HCT116 (cell line): ENCODE data around the gene SLC4A11. TPM values are rescaled to one million over a fixed set of nuclear protein-coding genes. Genes with fewer than 3 reads are reported as not detected.

Experiments used
- ATAC-seq: fragments of 200-7000 bp; cut with Tn5 transposase; 2 replicates; pipeline ENCODE4 v1.9.1; 2020; ENCODE audit warnings: mild to moderate bottlenecking, moderate library complexity
- BruUV-seq: library from RNA; stranded (reverse); fragments of 400-500 nt; replicated peaks from 2 replicates; lab custom pipeline; 2021; lab: Mats Ljungman, UMichigan
- CTCF ChIA-PET: fragments of 300-600 bp; sonication (Branson Sonifier 250); formaldehyde crosslinking; loops from one replicate; lab custom pipeline; 2021; ENCODE audit warnings: antibody characterized with exemption; lab: Charles Lee
- POLR2A ChIA-PET: fragments of 300-600, 350-600 bp; sonication (Branson Sonifier 250); formaldehyde crosslinking; loops from one replicate; lab custom pipeline; 2021; ENCODE audit warnings: antibody characterized with exemption; lab: Charles Lee
- RAD21 ChIA-PET, 2 experiments: fragments of 300-600 bp; sonication (Branson Sonifier 250); formaldehyde crosslinking; loops; one replicate each; lab custom pipeline; 2023; ENCODE audit warnings: low total read pairs in 2 of 2; ENCODE audit not compliant: uncharacterized antibody in 2 of 2, unreplicated experiment in 2 of 2, low non-redundant PET in 1 of 2; lab: Charles Lee
- DNase-seq: peaks from one replicate; pipeline ENCODE4 v3.0.0-alpha.2; 2010; ENCODE audit warnings: low read depth, low spot score
- H2AFZ ChIP-seq: fragments of 200-600 bp; shearing (Covaris generic), sonication (generic); 2 replicates; pipeline ENCODE4 v1.6.1; 2017; ENCODE audit warnings: low read depth, mixed run types, mixed read lengths, antibody characterized with exemption, low read length; ENCODE audit not compliant: poor library complexity, severe bottlenecking
- H3K27ac ChIP-seq: 2 replicates; pipeline ENCODE4 v1.5.1; 2012; ENCODE audit warnings: low read depth, low read length
- H3K27me3 ChIP-seq: fragments of 200-600 bp; sonication (generic); 2 replicates; pipeline ENCODE4 v1.6.1; 2016; ENCODE audit warnings: mixed run types, low read length, mixed read lengths; ENCODE audit not compliant: insufficient read depth
- H3K36me3 ChIP-seq, 2 experiments: fragments of 200-500 bp in 1 of 2; fragments of 200-600 bp in 1 of 2; sonication (Bioruptor generic) in 1 of 2; sonication (generic) in 1 of 2; 2 replicates each; pipeline versions ENCODE4 v1.5.1 to v1.6.1; 2014 to 2016; ENCODE audit warnings: low read length in 2 of 2, inconsistent platforms in 1 of 2, mixed read lengths in 1 of 2, mixed run types in 1 of 2; ENCODE audit not compliant: insufficient read depth in 2 of 2, control insufficient read depth in 1 of 2
- H3K4me1 ChIP-seq, 2 experiments: fragments of 200-600 bp in 1 of 2; sonication (generic) in 1 of 2; 2 replicates each; pipeline versions ENCODE4 v1.5.1 to v1.6.1; 2012 to 2017; ENCODE audit warnings: low read length in 2 of 2, inconsistent platforms in 1 of 2, mild to moderate bottlenecking in 1 of 2, mixed read lengths in 1 of 2, mixed run types in 1 of 2, moderate library complexity in 1 of 2; ENCODE audit not compliant: insufficient read depth in 2 of 2, control insufficient read depth in 1 of 2
- H3K4me2 ChIP-seq: fragments of 200-600 bp; sonication (generic); 2 replicates; pipeline ENCODE4 v1.6.1; 2017; ENCODE audit warnings: mixed run types, low read length, mixed read lengths
- H3K4me3 ChIP-seq, 2 experiments: fragments of 200-600 bp in 1 of 2; sonication (generic) in 1 of 2; replicated peaks in 1 of 2; 2 replicates each; pipeline ENCODE4 v1.5.1; 2011 to 2016; ENCODE audit warnings: low read length in 2 of 2, control low read depth in 1 of 2, low read depth in 1 of 2, mild to moderate bottlenecking in 1 of 2, mixed read lengths in 1 of 2, mixed run types in 1 of 2
- H3K79me2 ChIP-seq: fragments of 200-600 bp; sonication (generic); 2 replicates; pipeline ENCODE4 v1.6.1; 2017; ENCODE audit warnings: mild to moderate bottlenecking, mixed run types, low read length, moderate library complexity, mixed read lengths; ENCODE audit not compliant: insufficient read depth
- H3K9ac ChIP-seq: fragments of 200-600 bp; sonication (generic); 2 replicates; pipeline ENCODE4 v1.6.1; 2016; ENCODE audit warnings: low read length, mixed read lengths
- H3K9me2 ChIP-seq: fragments of 200-600 bp; sonication (generic), shearing (Covaris generic); 2 replicates; pipeline ENCODE4 v1.6.1; 2017; ENCODE audit warnings: mixed run types, mild to moderate bottlenecking, moderate library complexity; ENCODE audit not compliant: insufficient read depth
- H3K9me3 ChIP-seq, 2 experiments: fragments of 200-500 bp in 1 of 2; fragments of 200-600 bp in 1 of 2; sonication (Bioruptor generic) in 1 of 2; sonication (generic) in 1 of 2; 2 replicates each; pipeline ENCODE4 v1.6.1; 2014 to 2017; ENCODE audit warnings: low read length in 2 of 2, mixed read lengths in 2 of 2, inconsistent platforms in 1 of 2, low read depth in 1 of 2, mild to moderate bottlenecking in 1 of 2, mixed run types in 1 of 2, moderate library complexity in 1 of 2; ENCODE audit not compliant: control insufficient read depth in 1 of 2, insufficient read depth in 1 of 2
- H4K20me1 ChIP-seq: fragments of 200-600 bp; sonication (generic), shearing (Covaris generic); 2 replicates; pipeline ENCODE4 v1.6.1; 2017; ENCODE audit warnings: mixed run types, mild to moderate bottlenecking, moderate library complexity; ENCODE audit not compliant: insufficient read depth
- CBX3 ChIP-seq: IDR thresholded peaks from 2 replicates; pipeline ENCODE4 v1.6.1; 2012; ENCODE audit warnings: low read depth
- CEBPB ChIP-seq: IDR thresholded peaks from 2 replicates; pipeline ENCODE4 v1.6.1; 2012; ENCODE audit warnings: low read depth
- EGR1 ChIP-seq: IDR thresholded peaks from 2 replicates; pipeline ENCODE4 v1.6.1; 2012; ENCODE audit warnings: low read depth
- ELF1 ChIP-seq: IDR thresholded peaks from 2 replicates; pipeline ENCODE4 v1.6.1; 2012; ENCODE audit warnings: low read depth, borderline replicate concordance
- EZH2phosphoT487 ChIP-seq: fragments of 200-600 bp; IDR thresholded peaks from 2 replicates; pipeline ENCODE4 v1.6.1; 2018; ENCODE audit warnings: antibody characterized with exemption, borderline replicate concordance
- JUND ChIP-seq: IDR thresholded peaks from 2 replicates; pipeline ENCODE4 v1.6.1; 2012
- POLR2A ChIP-seq: IDR thresholded peaks from 2 replicates; pipeline ENCODE4 v1.7.0; 2011; ENCODE audit warnings: borderline replicate concordance; ENCODE audit not compliant: insufficient read depth, insufficient read length; ENCODE audit errors: extremely low read depth
- RAD21 ChIP-seq: IDR thresholded peaks from 2 replicates; pipeline ENCODE4 v1.6.1; 2012; ENCODE audit warnings: low read depth, mild to moderate bottlenecking
- SIN3A ChIP-seq: IDR thresholded peaks from 2 replicates; pipeline ENCODE4 v1.6.1; 2012; ENCODE audit warnings: low read depth
- SRF ChIP-seq: IDR thresholded peaks from 2 replicates; pipeline ENCODE4 v1.6.1; 2012; ENCODE audit warnings: low read depth
- TCF7L2 ChIP-seq: IDR thresholded peaks from 2 replicates; pipeline ENCODE4 v1.7.0; 2011; ENCODE audit warnings: borderline replicate concordance, inconsistent platforms; ENCODE audit not compliant: insufficient read depth, insufficient read length; ENCODE audit errors: extremely low read depth
- YY1 ChIP-seq: IDR thresholded peaks from 2 replicates; pipeline ENCODE4 v1.6.1; 2011; ENCODE audit warnings: low read length, low read depth, moderate library complexity, mild to moderate bottlenecking; ENCODE audit not compliant: insufficient replicate concordance; ENCODE audit errors: extremely low read depth
- ZBTB33 ChIP-seq: IDR thresholded peaks from 2 replicates; pipeline ENCODE4 v1.6.1; 2011; ENCODE audit warnings: mild to moderate bottlenecking, low read length, moderate library complexity; ENCODE audit not compliant: insufficient replicate concordance; ENCODE audit errors: extremely low read depth
- intact Hi-C: fragments of 100-400 bp; cut with micrococcal nuclease; formaldehyde crosslinking; loops from 2 replicates; pipeline ENCODE4 v1.10.0; 2022
- total RNA-seq: library from RNA; stranded (reverse); gene quantifications from one replicate; pipeline ENCODE4 v1.2.1, GENCODE V29; 2021; ENCODE audit not compliant: unreplicated experiment
- TF ChIP-seq, protein P1 (sequence below), 3 experiments: fragments of 200-600 bp in 1 of 3; sonication (generic) in 1 of 3; IDR thresholded peaks in 2 of 3; conservative IDR thresholded peaks in 1 of 3; 2 replicates each; pipeline ENCODE4 v1.5.1; 2012 to 2017; ENCODE audit warnings: low read depth in 2 of 3, low read length in 2 of 3, antibody characterized with exemption in 1 of 3, borderline replicate concordance in 1 of 3, control low read depth in 1 of 3, mild to moderate bottlenecking in 1 of 3, mixed read lengths in 1 of 3, mixed run types in 1 of 3, moderate library complexity in 1 of 3; ENCODE audit not compliant: insufficient read depth in 1 of 3

Gene SLC4A11
- total RNA-seq, 1 experiment from 2014 or later: 22.7 TPM

DNA sequence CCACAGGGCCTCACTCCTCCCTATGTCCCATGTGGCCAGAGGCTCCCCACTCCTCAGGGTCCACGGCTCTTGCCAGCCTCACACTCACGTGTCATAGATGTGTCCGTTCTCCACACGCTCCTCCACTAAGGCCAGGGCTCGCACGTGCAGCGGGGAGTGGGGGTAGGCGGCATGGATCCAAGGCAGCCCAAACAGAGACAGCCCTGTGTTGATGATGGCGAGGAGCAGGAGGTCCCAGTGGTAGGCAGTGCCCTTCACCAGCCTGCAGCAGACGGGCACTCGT is 10.3 kb downstream of the SLC4A11 start:
- Histone ChIP-seq H3K27ac (no peak overlapping the region), H3K4me2 (no peak overlapping the region), H3K79me2 (no peaks in the 10 kb centered on the region), H3K9me2 (no peaks in the 10 kb centered on the region), H4K20me1 (no peaks in the 10 kb centered on the region), H2AFZ (no peak overlapping the region), H3K27me3 (no peaks in the 10 kb centered on the region), H3K4me1 (no peaks in the 10 kb centered on the region), H3K9me3 (no peaks in the 10 kb centered on the region), H3K4me3 (no peak overlapping the region), H3K9ac (no peak overlapping the region), H3K36me3 (peaks cover 0 to 11% of the 10 kb centered on the region in 2 experiments; a peak in 2 of 4 replicates)
- POLR2A ChIA-PET: no interaction called here
- RAD21 ChIA-PET: no interaction called here
- intact Hi-C loops: no loop called here
- TF ChIP-seq ELF1: no peak
- no peak for TF ChIP-seq EZH2phosphoT487
- no peak for TF ChIP-seq CEBPB
- no peak for TF ChIP-seq YY1
- TF ChIP-seq, protein P1, sequence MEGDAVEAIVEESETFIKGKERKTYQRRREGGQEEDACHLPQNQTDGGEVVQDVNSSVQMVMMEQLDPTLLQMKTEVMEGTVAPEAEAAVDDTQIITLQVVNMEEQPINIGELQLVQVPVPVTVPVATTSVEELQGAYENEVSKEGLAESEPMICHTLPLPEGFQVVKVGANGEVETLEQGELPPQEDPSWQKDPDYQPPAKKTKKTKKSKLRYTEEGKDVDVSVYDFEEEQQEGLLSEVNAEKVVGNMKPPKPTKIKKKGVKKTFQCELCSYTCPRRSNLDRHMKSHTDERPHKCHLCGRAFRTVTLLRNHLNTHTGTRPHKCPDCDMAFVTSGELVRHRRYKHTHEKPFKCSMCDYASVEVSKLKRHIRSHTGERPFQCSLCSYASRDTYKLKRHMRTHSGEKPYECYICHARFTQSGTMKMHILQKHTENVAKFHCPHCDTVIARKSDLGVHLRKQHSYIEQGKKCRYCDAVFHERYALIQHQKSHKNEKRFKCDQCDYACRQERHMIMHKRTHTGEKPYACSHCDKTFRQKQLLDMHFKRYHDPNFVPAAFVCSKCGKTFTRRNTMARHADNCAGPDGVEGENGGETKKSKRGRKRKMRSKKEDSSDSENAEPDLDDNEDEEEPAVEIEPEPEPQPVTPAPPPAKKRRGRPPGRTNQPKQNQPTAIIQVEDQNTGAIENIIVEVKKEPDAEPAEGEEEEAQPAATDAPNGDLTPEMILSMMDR (IDR thresholded peaks at IDR 0.05 in 2 of 3, conservative IDR thresholded peaks at IDR 0.05 in 1 of 3; ENCODE audit: borderline replicate concordance in 1 of 3, insufficient read depth in 1 of 3, low read depth in 2 of 3, low read length in 2 of 3): no peak
- no peak for TF ChIP-seq POLR2A
- CTCF ChIA-PET: no interaction called here
- ATAC-seq (no peak), DNase-seq (no peak)
- BruUV-seq: no TSS peak

DNA sequence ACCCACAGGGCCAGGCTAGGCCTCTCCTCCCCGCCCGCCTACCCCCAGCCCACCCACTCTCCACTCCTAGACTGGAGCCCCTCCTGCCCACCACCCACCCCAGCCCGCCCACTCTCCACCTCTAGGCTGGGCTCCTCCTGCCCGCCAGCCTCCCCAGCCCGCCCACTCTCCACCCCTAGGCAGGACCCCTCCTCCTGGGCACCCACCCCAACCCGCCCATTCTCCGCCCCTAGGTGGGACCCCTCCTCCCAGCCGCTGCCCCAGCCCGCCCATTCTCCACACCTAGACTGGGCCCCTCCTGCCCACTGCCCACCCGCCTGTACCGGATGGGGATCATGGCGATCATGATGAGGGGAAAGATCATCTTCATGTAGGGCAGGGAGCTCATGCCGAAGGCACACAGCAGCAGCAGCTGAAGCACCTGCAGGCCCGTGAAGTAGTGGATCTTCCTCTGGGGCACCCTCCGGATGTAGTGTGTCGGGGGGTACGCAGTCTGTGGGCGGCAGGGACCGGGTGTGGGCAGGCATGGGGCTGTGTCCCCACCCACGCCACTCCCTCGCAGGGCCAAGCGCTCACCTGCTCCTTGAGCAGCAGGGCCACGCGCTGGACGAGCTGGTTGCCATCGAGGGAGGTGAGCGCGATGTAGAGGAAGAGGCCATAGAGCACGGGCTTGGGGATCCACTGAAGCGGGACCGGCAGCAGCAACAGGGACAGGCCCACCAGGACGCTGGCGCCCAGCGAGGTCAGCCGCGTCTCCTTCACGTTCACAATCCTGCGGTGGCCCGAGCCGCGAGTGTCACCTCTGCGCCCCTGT is 10.8 kb downstream of the SLC4A11 start:
- no peak overlapping the region for H3K4me3 ChIP-seq
- TF ChIP-seq SIN3A: no peak
- no peak for TF ChIP-seq SRF
- TF ChIP-seq ELF1: no peak
- TF ChIP-seq YY1: no peak
- no peak for TF ChIP-seq EZH2phosphoT487
- no peak for TF ChIP-seq JUND
- TF ChIP-seq ZBTB33: no peak
- TF ChIP-seq TCF7L2: no peak
- no peak for TF ChIP-seq EGR1
- TF ChIP-seq POLR2A: no peak
- TF ChIP-seq CBX3: no peak
- TF ChIP-seq RAD21: no peak
- H2AFZ ChIP-seq: no peak overlapping the region
- H3K36me3 ChIP-seq: peaks cover 0 to 7% of the 10 kb centered on the region in 2 experiments; a peak in 2 of 4 replicates
- no TSS peak for BruUV-seq
- no peak overlapping the region for H3K4me2 ChIP-seq
- no peaks in the 10 kb centered on the region for H3K79me2 ChIP-seq
- no peaks in the 10 kb centered on the region for H3K4me1 ChIP-seq
- ChIA-PET CTCF (no interaction called here), RAD21 (no interaction called here), POLR2A (no interaction called here)
- no peak overlapping the region for H3K27ac ChIP-seq
- H3K9me2 ChIP-seq: no peaks in the 10 kb centered on the region
- intact Hi-C loops: no loop called here
- ATAC-seq (no peak), DNase-seq (no peak)
- H3K27me3 ChIP-seq: no peaks in the 10 kb centered on the region
- H4K20me1 ChIP-seq: no peaks in the 10 kb centered on the region
- H3K9me3 ChIP-seq: no peaks in the 10 kb centered on the region
- no peak overlapping the region for H3K9ac ChIP-seq
